ENCODE measurements around the gene DNAH14. TPM values are rescaled to one million over a fixed set of nuclear protein-coding genes. Genes with fewer than 3 reads are reported as not detected.

The DNAH14 gene
- total and polyA plus RNA-seq, 9 of the 15 experiments (the other 6 are each of a cell fraction or from before 2014, with no cell fraction given) = 58.4 to 142 (median 98.4) TPM

- ATAC-seq (no peak), DNase-seq (ENCODE audit: extremely low read depth in 1 of 4, low spot score in 3 of 4) (no peak), FAIRE-seq (no peak)
- no peak overlapping the region for H3K27ac ChIP-seq (ENCODE audit: extremely low read depth, low read depth, low read length)
- ChIA-PET POLR2A (interaction anchor here (0.9 to 2.8 kb wide), 4 partner anchors 9 to 14 kb away, joined by 3 to 14 read pairs (median 12); no protein-coding TSS in a partner anchor), CTCF (ENCODE audit: low intra/inter-chr PET ratio) (interaction anchor here (0.5 kb wide), 1 partner anchor 317 kb away, joined by 3 read pairs; no protein-coding TSS in a partner anchor)
- no peak overlapping the region for H3K9ac ChIP-seq (ENCODE audit: insufficient read depth in 1 of 2, low read depth in 2 of 2, low read length in 2 of 2)
- H3K9me1 ChIP-seq (ENCODE audit: control insufficient read depth, insufficient read depth, low read length) = no peaks in the 10 kb centered on the region
- no peak overlapping the region for H2AFZ ChIP-seq (ENCODE audit: low read depth, low read length)
- H3K79me2 ChIP-seq (ENCODE audit: control insufficient read depth, insufficient read depth, low read length) = peaks cover 70% of the 10 kb centered on the region
- no peaks in the 10 kb centered on the region for H3K9me3 ChIP-seq (replicated peaks; ENCODE audit: control insufficient read depth, insufficient read depth, low read depth, low read length)
- no peak overlapping the region for H3K4me3 ChIP-seq
- H4K20me1 ChIP-seq (replicated peaks; ENCODE audit: control insufficient read depth, insufficient read depth, low read length) = no peaks in the 10 kb centered on the region; the same call in 1 of the 2 replicates
- in situ Hi-C loops (cut with MboI) = no loop called here
- TF ChIP-seq POLR2AphosphoS5 (IDR thresholded peaks at IDR 0.05; ENCODE audit: control insufficient read depth, insufficient read depth, low read depth, low read length) = 0 out of 2 replicates have a peak, but pooled peaks have one; percentile 31
- no peak for TF ChIP-seq IFI16 (CRISPR knock-in tag; IDR thresholded peaks at IDR 0.05)
- WGBS (ENCODE audit: insufficient coverage, low coverage, missing lambda C conversion rate) = 96% methylated on average over 10 of the region's 10 CpGs
- BruUV-seq (replicated peaks) = no TSS peak
- intact Hi-C loops (cut with micrococcal nuclease) = no loop called here
- H3K27me3 ChIP-seq (ENCODE audit: control insufficient read depth in 2 of 2, insufficient read depth in 2 of 2, low read length in 2 of 2) = no peaks in the 10 kb centered on the region
- H3K36me3 ChIP-seq (ENCODE audit: control insufficient read depth, insufficient read depth, low read length) = peaks cover 99% of the 10 kb centered on the region
- no peak overlapping the region for H3K4me2 ChIP-seq (ENCODE audit: insufficient read depth, low read length)
- H3K4me1 ChIP-seq (replicated peaks in 1 of 2; ENCODE audit: control insufficient read depth in 2 of 2, insufficient read depth in 2 of 2, low read length in 2 of 2) = no peaks in the 10 kb centered on the region
These were observed 483.4 kb downstream of the DNAH14 start for GRCh38 chr1:225412803-225413351.

- BruUV-seq (replicated peaks) = no TSS peak
- Histone ChIP-seq H3K4me3 (no peak overlapping the region), H3K27ac (ENCODE audit: extremely low read depth, low read depth, low read length) (no peak overlapping the region), H4K20me1 (replicated peaks; ENCODE audit: control insufficient read depth, insufficient read depth, low read length) (no peaks in the 10 kb centered on the region; the same call in 1 of the 2 replicates), H3K79me2 (ENCODE audit: control insufficient read depth, insufficient read depth, low read length) (peaks cover 72% of the 10 kb centered on the region), H3K36me3 (ENCODE audit: control insufficient read depth, insufficient read depth, low read length) (peaks cover 98% of the 10 kb centered on the region), H3K9me3 (replicated peaks; ENCODE audit: control insufficient read depth, insufficient read depth, low read depth, low read length) (no peaks in the 10 kb centered on the region), H3K9ac (ENCODE audit: insufficient read depth in 1 of 2, low read depth in 2 of 2, low read length in 2 of 2) (no peak overlapping the region), H3K27me3 (ENCODE audit: control insufficient read depth in 2 of 2, insufficient read depth in 2 of 2, low read length in 2 of 2) (no peaks in the 10 kb centered on the region), H2AFZ (ENCODE audit: low read depth, low read length) (no peak overlapping the region), H3K9me1 (ENCODE audit: control insufficient read depth, insufficient read depth, low read length) (no peaks in the 10 kb centered on the region), H3K4me1 (replicated peaks in 1 of 2; ENCODE audit: control insufficient read depth in 2 of 2, insufficient read depth in 2 of 2, low read length in 2 of 2) (no peaks in the 10 kb centered on the region), H3K4me2 (ENCODE audit: insufficient read depth, low read length) (no peak overlapping the region)
- FAIRE-seq (no peak), DNase-seq (ENCODE audit: extremely low read depth in 1 of 4, low spot score in 3 of 4) (no peak), ATAC-seq (peak; percentile 18; the same call in 1 of the 3 replicates)
- POLR2A ChIA-PET = interaction anchor here (0.6 to 2.8 kb wide), 6 partner anchors 8 to 28 kb away, joined by 3 to 14 read pairs (median 8); no protein-coding TSS in a partner anchor
- intact Hi-C loops (cut with micrococcal nuclease) = no loop called here
- 0 out of 2 replicates have a peak, but pooled peaks have one; percentile 14 for TF ChIP-seq C11orf30 (IDR thresholded peaks at IDR 0.05; ENCODE audit: low read depth)
- no peak for TF ChIP-seq PHB2 (IDR thresholded peaks at IDR 0.05; ENCODE audit: low read depth)
- TF ChIP-seq ZNF316 (IDR thresholded peaks at IDR 0.05) = peak; percentile 53
- TF ChIP-seq CAMTA2 (CRISPR knock-in tag; conservative IDR thresholded peaks at IDR 0.05) = no peak
- no peak for TF ChIP-seq HMG20A (CRISPR knock-in tag; conservative IDR thresholded peaks at IDR 0.05)
- TF ChIP-seq CTCF (IDR thresholded peaks at IDR 0.05 in 2 of 3, conservative IDR thresholded peaks at IDR 0.05 in 1 of 3; ENCODE audit: insufficient read depth in 2 of 3, low read depth in 1 of 3, low read length in 3 of 3) = peak in 1 of 3 experiments; percentile 10; a peak in 1 of 6 replicates
- CTCF ChIA-PET (ENCODE audit: low intra/inter-chr PET ratio) = no interaction called here
- WGBS (ENCODE audit: insufficient coverage, low coverage, missing lambda C conversion rate) = 88% methylated on average over 5 of the region's 5 CpGs
- in situ Hi-C loops (cut with MboI) = no loop called here
These were observed 484.4 kb downstream of the DNAH14 start for GRCh38 chr1:225413708-225414375.

Data from K562 (cell line).